SK-N-SH (cell line): ENCODE measurements around the gene LMTK2. TPM values are rescaled to one million over a fixed set of nuclear protein-coding genes. Genes with fewer than 3 reads are reported as not detected.

ENCODE experiments used
- CTCF ChIA-PET: fragments of 300-600, 350-600 bp; formaldehyde crosslinking; extraction: SDS; loops from one replicate; lab custom pipeline; 2021; lab: Yijun Ruan, JAX
- POLR2A ChIA-PET: fragments of 350-600 bp; sonication (Branson Sonifier 250); formaldehyde crosslinking; extraction: SDS; loops from one replicate; lab custom pipeline; 2020; ENCODE audit warnings: antibody characterized with exemption, inconsistent platforms; lab: Yijun Ruan, JAX
- DNase-seq: peaks from one replicate; pipeline ENCODE4 v3.0.0; 2012
- H2AFZ ChIP-seq: fragments of 200-600 bp; sonication (generic); 2 replicates; pipeline ENCODE4 v1.8.1; 2016; ENCODE audit warnings: antibody characterized with exemption, mild to moderate bottlenecking, low read depth
- H3F3A ChIP-seq: fragments of 200-600 bp; sonication (generic); replicated peaks from 2 replicates; pipeline ENCODE3; 2016; ENCODE audit warnings: antibody characterized with exemption, mild to moderate bottlenecking; ENCODE audit not compliant: insufficient read depth
- H3K27ac ChIP-seq, 2 experiments: fragments of 200-500 bp in 1 of 2; fragments of 200-600 bp in 1 of 2; sonication (Bioruptor generic) in 1 of 2; sonication (generic), shearing (Covaris generic) in 1 of 2; 2 replicates each; pipeline versions ENCODE4 v1.5.1 to v1.6.1; 2014 to 2016; ENCODE audit warnings: low read depth in 2 of 2, inconsistent platforms in 1 of 2, low read length in 1 of 2, mild to moderate bottlenecking in 1 of 2, mixed read lengths in 1 of 2
- H3K27me3 ChIP-seq: fragments of 200-600 bp; sonication (generic), shearing (Covaris generic); 2 replicates; pipeline ENCODE4 v1.6.1; 2016; ENCODE audit warnings: mixed run types; ENCODE audit not compliant: insufficient read depth
- H3K36me3 ChIP-seq, 2 experiments: fragments of 200-500 bp in 1 of 2; fragments of 200-600 bp in 1 of 2; sonication (Bioruptor generic) in 1 of 2; sonication (generic) in 1 of 2; replicated peaks in 1 of 2; 2 replicates each; pipeline versions ENCODE3 to v1.5.1; 2014 to 2016; ENCODE audit warnings: low read length in 1 of 2, mild to moderate bottlenecking in 1 of 2; ENCODE audit not compliant: insufficient read depth in 2 of 2, control insufficient read depth in 1 of 2
- H3K4me1 ChIP-seq, 2 experiments: fragments of 200-500 bp in 1 of 2; fragments of 200-600 bp in 1 of 2; sonication (Bioruptor generic) in 1 of 2; sonication (generic), shearing (Covaris generic) in 1 of 2; 2 replicates each; pipeline versions ENCODE4 v1.5.1 to v1.6.1; 2014 to 2016; ENCODE audit warnings: low read depth in 1 of 2, low read length in 1 of 2, mixed run types in 1 of 2; ENCODE audit not compliant: insufficient read depth in 2 of 2, control insufficient read depth in 1 of 2
- H3K4me2 ChIP-seq: fragments of 200-600 bp; sonication (generic), shearing (Covaris generic); 2 replicates; pipeline ENCODE4 v1.6.1; 2017; ENCODE audit warnings: mixed run types
- H3K4me3 ChIP-seq, 2 experiments: fragments of 200-500 bp in 1 of 2; fragments of 200-600 bp in 1 of 2; sonication (Bioruptor generic) in 1 of 2; sonication (generic), shearing (Covaris generic) in 1 of 2; 2 replicates each; pipeline versions ENCODE4 v1.5.1 to v1.8.1; 2014 to 2016; ENCODE audit warnings: low read depth in 2 of 2, inconsistent platforms in 1 of 2, low read length in 1 of 2, mild to moderate bottlenecking in 1 of 2, mixed read lengths in 1 of 2, moderate library complexity in 1 of 2
- H3K79me2 ChIP-seq: fragments of 200-600 bp; sonication (generic); 2 replicates; pipeline ENCODE4 v1.8.1; 2017; ENCODE audit warnings: mild to moderate bottlenecking; ENCODE audit not compliant: insufficient read depth
- H3K9ac ChIP-seq: fragments of 200-600 bp; sonication (generic); 2 replicates; pipeline ENCODE4 v1.6.1; 2017; ENCODE audit warnings: mixed run types
- H3K9me2 ChIP-seq: fragments of 200-600 bp; sonication (generic); 2 replicates; pipeline ENCODE4 v1.6.1; 2017; ENCODE audit warnings: mixed run types
- H3K9me3 ChIP-seq: fragments of 200-600 bp; sonication (generic); 2 replicates; pipeline ENCODE4 v1.6.1; 2017; ENCODE audit warnings: mixed run types, mild to moderate bottlenecking, moderate library complexity
- H4K20me1 ChIP-seq: fragments of 200-600 bp; sonication (generic); 2 replicates; pipeline ENCODE4 v1.6.1; 2017; ENCODE audit warnings: mild to moderate bottlenecking, mixed run types; ENCODE audit not compliant: insufficient read depth
- EP300 ChIP-seq, 2 experiments: IDR thresholded peaks; 2 replicates each; pipeline versions ENCODE4 v1.4.0 to v1.6.1; 2012; ENCODE audit warnings: borderline replicate concordance in 1 of 2, low read depth in 1 of 2, low read length in 1 of 2
- EZH2phosphoT487 ChIP-seq: fragments of 200-600 bp; sonication (generic); IDR thresholded peaks from 2 replicates; pipeline ENCODE4 v1.6.1; 2017; ENCODE audit warnings: low read depth, mixed run types, mild to moderate bottlenecking, antibody characterized with exemption, moderate library complexity, borderline replicate concordance
- FOXJ3 ChIP-seq: sonication (generic); formaldehyde crosslinking; IDR thresholded peaks from 2 replicates; pipeline ENCODE4 v1.5.1; 2020; ENCODE audit warnings: mild to moderate bottlenecking, missing genetic modification reagents
- FOXM1 ChIP-seq: IDR thresholded peaks from 2 replicates; pipeline ENCODE4 v1.4.0; 2012; ENCODE audit warnings: low read depth, mild to moderate bottlenecking
- GATA2 ChIP-seq: sonication (generic); formaldehyde crosslinking; IDR thresholded peaks from 2 replicates; pipeline ENCODE4 v1.5.0; 2020; ENCODE audit warnings: mild to moderate bottlenecking, missing genetic modification reagents
- MEF2A ChIP-seq: IDR thresholded peaks from 2 replicates; pipeline ENCODE4 v1.4.0; 2012; ENCODE audit warnings: low read depth, borderline replicate concordance
- NFIC ChIP-seq: IDR thresholded peaks from 2 replicates; pipeline ENCODE4 v1.4.0; 2012; ENCODE audit warnings: borderline replicate concordance
- NRF1 ChIP-seq: IDR thresholded peaks from 2 replicates; pipeline ENCODE4 v1.6.1; 2012; ENCODE audit warnings: low read depth, mild to moderate bottlenecking, low read length
- POLR2AphosphoS5 ChIP-seq: IDR thresholded peaks from 2 replicates; pipeline ENCODE4 v1.6.1; 2012; ENCODE audit warnings: low read depth, low read length
- RAD21 ChIP-seq: IDR thresholded peaks from 2 replicates; pipeline ENCODE4 v1.6.1; 2012; ENCODE audit warnings: mild to moderate bottlenecking, low read length
- RCOR1 ChIP-seq: fragments of 150-350 bp; IDR thresholded peaks from 2 replicates; pipeline ENCODE4 v1.6.1; 2017; ENCODE audit warnings: antibody characterized with exemption, low read length
- RXRA ChIP-seq: IDR thresholded peaks from 2 replicates; pipeline ENCODE4 v1.4.0; 2012; ENCODE audit warnings: low read depth, mild to moderate bottlenecking, borderline replicate concordance
- SIN3A ChIP-seq: IDR thresholded peaks from 2 replicates; pipeline ENCODE4 v1.6.1; 2012; ENCODE audit warnings: low read depth, mild to moderate bottlenecking, low read length, moderate library complexity, borderline replicate concordance
- SMC3 ChIP-seq: IDR thresholded peaks from 2 replicates; pipeline ENCODE4 v1.6.1; 2012; ENCODE audit warnings: low read depth, low read length, improper control_type of control experiment
- TEAD4 ChIP-seq: IDR thresholded peaks from 2 replicates; pipeline ENCODE4 v1.4.0; 2012; ENCODE audit warnings: mild to moderate bottlenecking, borderline replicate concordance; ENCODE audit not compliant: insufficient read depth
- YY1 ChIP-seq: IDR thresholded peaks from 2 replicates; pipeline ENCODE4 v1.4.0; 2012; ENCODE audit warnings: low read depth, mild to moderate bottlenecking
- WGBS: methylation state at CpG from one replicate; pipeline ENCODE4 v1.1.6; 2017; ENCODE audit warnings: low lambda C conversion rate; 5-methylcytosine and 5-hydroxymethylcytosine counted together
- polyA plus RNA-seq, 3 experiments: library from polyadenylated mRNA; depleted of rRNA; stranded (reverse); fragments of >200 nt; gene quantifications; 2 replicates each; pipeline ENCODE4 v1.2.3, GENCODE V29; 2012
- TF ChIP-seq, protein P1 (sequence below): IDR thresholded peaks from 2 replicates; pipeline ENCODE4 v1.4.0; 2012; ENCODE audit warnings: low read depth
- TF ChIP-seq, protein P2 (sequence below): fragments of 150-350 bp; IDR thresholded peaks from 2 replicates; pipeline ENCODE4 v1.6.1; 2016; ENCODE audit warnings: mild to moderate bottlenecking, low read depth, low read length
- TF ChIP-seq, protein P3 (sequence below): IDR thresholded peaks from 2 replicates; pipeline ENCODE4 v1.6.1; 2012; ENCODE audit warnings: mild to moderate bottlenecking, low read depth, low read length, moderate library complexity
- TF ChIP-seq, protein P4 (sequence below): fragments of 200-600 bp; sonication (generic); IDR thresholded peaks from 2 replicates; pipeline ENCODE4 v1.6.1; 2017; ENCODE audit warnings: antibody characterized with exemption, mild to moderate bottlenecking, moderate library complexity
- TF ChIP-seq, protein P5 (sequence below): IDR thresholded peaks from 2 replicates; pipeline ENCODE4 v1.4.0; 2012; ENCODE audit warnings: low read depth, borderline replicate concordance
- TF ChIP-seq, protein P6 (sequence below): fragments of 150-350 bp; IDR thresholded peaks from 2 replicates; pipeline ENCODE4 v1.6.1; 2017; ENCODE audit warnings: antibody characterized with exemption, low read length, low read depth, borderline replicate concordance

The LMTK2 gene
- polyA plus RNA-seq, 1 of the 3 experiments (the other 2 are of a cell fraction), result 9.0 TPM

DNA sequence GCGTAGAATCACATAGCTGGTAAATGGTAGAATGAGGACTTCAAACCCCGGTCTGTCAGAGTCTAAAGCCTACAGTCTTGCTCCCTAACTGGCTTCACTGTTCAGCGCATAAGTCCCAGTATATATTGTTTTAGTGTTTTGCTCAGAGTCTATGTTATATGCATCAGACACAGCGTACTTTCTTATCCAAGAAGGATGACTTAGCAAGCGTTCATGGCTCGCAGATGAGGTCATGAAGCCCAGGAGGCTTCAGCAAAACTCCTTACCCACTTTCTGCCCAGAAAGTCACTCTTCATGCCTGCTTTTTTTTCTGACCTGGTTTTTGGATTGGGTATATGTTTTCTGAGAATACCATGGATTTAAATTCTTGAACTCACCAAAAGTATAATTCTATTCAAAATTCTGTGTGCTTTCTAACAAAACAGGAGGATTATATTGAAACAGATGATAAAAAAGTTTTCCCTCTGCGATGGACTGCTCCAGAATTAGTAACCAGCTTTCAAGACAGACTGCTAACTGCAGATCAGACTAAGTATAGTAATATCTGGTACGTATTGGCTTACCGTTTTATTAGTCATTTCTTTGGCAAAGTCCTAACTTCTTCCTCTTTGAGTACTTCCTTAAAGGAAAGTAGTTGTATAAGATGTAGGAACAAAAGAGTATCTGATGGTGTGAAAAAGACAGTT is 79.9 kb downstream of the LMTK2 start:
- Histone ChIP-seq H4K20me1 (no peaks in the 10 kb centered on the region), H3K9ac (peak overlapping the region; percentile 58), H3K79me2 (no peaks in the 10 kb centered on the region), H3K4me1 (peaks cover 0 to 4% of the 10 kb centered on the region in 2 experiments; a peak in 1 of 4 replicates), H3K9me2 (no peaks in the 10 kb centered on the region), H3K27me3 (no peaks in the 10 kb centered on the region), H3K27ac (peak overlapping the region in 1 of 2 experiments; percentile 89; a peak in 2 of 4 replicates), H3K4me3 (peak overlapping the region in 1 of 2 experiments; percentile 35; a peak in 2 of 4 replicates), H3K9me3 (no peaks in the 10 kb centered on the region), H2AFZ (peak overlapping the region; percentile 47), H3F3A (peaks cover 30% of the 10 kb centered on the region), H3K36me3 (peaks cover 5 to 10% of the 10 kb centered on the region in 2 experiments), H3K4me2 (peak overlapping the region; percentile 50)
- ChIA-PET CTCF (interaction anchor here (1.0 to 6.7 kb wide), 5 partner anchors 9 to 165 kb away, joined by 3 to 36 read pairs (median 4); no protein-coding TSS in a partner anchor), POLR2A (interaction anchor here (0.6 kb wide), 1 partner anchor 110 kb away, joined by 4 read pairs; no protein-coding TSS in a partner anchor)
- WGBS, result 57% methylated on average over 9 of the region's 9 CpGs
- no peak for DNase-seq
- TF ChIP-seq GATA2 (CRISPR knock-in tag), result no peak
- no peak for TF ChIP-seq POLR2AphosphoS5
- peak; percentile 58; the same call in 1 of the 2 replicates for TF ChIP-seq MEF2A
- no peak for TF ChIP-seq SIN3A
- TF ChIP-seq YY1, result no peak
- no peak for TF ChIP-seq RCOR1
- no peak for TF ChIP-seq RAD21
- TF ChIP-seq, protein P1, sequence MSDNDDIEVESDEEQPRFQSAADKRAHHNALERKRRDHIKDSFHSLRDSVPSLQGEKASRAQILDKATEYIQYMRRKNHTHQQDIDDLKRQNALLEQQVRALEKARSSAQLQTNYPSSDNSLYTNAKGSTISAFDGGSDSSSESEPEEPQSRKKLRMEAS, result no peak
- no peak for TF ChIP-seq NRF1
- TF ChIP-seq, protein P2, sequence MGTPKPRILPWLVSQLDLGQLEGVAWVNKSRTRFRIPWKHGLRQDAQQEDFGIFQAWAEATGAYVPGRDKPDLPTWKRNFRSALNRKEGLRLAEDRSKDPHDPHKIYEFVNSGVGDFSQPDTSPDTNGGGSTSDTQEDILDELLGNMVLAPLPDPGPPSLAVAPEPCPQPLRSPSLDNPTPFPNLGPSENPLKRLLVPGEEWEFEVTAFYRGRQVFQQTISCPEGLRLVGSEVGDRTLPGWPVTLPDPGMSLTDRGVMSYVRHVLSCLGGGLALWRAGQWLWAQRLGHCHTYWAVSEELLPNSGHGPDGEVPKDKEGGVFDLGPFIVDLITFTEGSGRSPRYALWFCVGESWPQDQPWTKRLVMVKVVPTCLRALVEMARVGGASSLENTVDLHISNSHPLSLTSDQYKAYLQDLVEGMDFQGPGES, result no peak
- TF ChIP-seq EZH2phosphoT487, result no peak
- TF ChIP-seq FOXJ3 (CRISPR knock-in tag), result no peak
- peak in 1 of 2 experiments; percentile 54; a peak in 1 of 4 replicates for TF ChIP-seq EP300 (IDR thresholded peaks at IDR 0.05; ENCODE audit: borderline replicate concordance in 1 of 2, low read depth in 1 of 2, low read length in 1 of 2)
- TF ChIP-seq, protein P3, sequence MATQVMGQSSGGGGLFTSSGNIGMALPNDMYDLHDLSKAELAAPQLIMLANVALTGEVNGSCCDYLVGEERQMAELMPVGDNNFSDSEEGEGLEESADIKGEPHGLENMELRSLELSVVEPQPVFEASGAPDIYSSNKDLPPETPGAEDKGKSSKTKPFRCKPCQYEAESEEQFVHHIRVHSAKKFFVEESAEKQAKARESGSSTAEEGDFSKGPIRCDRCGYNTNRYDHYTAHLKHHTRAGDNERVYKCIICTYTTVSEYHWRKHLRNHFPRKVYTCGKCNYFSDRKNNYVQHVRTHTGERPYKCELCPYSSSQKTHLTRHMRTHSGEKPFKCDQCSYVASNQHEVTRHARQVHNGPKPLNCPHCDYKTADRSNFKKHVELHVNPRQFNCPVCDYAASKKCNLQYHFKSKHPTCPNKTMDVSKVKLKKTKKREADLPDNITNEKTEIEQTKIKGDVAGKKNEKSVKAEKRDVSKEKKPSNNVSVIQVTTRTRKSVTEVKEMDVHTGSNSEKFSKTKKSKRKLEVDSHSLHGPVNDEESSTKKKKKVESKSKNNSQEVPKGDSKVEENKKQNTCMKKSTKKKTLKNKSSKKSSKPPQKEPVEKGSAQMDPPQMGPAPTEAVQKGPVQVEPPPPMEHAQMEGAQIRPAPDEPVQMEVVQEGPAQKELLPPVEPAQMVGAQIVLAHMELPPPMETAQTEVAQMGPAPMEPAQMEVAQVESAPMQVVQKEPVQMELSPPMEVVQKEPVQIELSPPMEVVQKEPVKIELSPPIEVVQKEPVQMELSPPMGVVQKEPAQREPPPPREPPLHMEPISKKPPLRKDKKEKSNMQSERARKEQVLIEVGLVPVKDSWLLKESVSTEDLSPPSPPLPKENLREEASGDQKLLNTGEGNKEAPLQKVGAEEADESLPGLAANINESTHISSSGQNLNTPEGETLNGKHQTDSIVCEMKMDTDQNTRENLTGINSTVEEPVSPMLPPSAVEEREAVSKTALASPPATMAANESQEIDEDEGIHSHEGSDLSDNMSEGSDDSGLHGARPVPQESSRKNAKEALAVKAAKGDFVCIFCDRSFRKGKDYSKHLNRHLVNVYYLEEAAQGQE, result no peak
- TF ChIP-seq FOXM1, result no peak
- TF ChIP-seq, protein P4, sequence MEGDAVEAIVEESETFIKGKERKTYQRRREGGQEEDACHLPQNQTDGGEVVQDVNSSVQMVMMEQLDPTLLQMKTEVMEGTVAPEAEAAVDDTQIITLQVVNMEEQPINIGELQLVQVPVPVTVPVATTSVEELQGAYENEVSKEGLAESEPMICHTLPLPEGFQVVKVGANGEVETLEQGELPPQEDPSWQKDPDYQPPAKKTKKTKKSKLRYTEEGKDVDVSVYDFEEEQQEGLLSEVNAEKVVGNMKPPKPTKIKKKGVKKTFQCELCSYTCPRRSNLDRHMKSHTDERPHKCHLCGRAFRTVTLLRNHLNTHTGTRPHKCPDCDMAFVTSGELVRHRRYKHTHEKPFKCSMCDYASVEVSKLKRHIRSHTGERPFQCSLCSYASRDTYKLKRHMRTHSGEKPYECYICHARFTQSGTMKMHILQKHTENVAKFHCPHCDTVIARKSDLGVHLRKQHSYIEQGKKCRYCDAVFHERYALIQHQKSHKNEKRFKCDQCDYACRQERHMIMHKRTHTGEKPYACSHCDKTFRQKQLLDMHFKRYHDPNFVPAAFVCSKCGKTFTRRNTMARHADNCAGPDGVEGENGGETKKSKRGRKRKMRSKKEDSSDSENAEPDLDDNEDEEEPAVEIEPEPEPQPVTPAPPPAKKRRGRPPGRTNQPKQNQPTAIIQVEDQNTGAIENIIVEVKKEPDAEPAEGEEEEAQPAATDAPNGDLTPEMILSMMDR, result no peak
- TF ChIP-seq, protein P5, sequence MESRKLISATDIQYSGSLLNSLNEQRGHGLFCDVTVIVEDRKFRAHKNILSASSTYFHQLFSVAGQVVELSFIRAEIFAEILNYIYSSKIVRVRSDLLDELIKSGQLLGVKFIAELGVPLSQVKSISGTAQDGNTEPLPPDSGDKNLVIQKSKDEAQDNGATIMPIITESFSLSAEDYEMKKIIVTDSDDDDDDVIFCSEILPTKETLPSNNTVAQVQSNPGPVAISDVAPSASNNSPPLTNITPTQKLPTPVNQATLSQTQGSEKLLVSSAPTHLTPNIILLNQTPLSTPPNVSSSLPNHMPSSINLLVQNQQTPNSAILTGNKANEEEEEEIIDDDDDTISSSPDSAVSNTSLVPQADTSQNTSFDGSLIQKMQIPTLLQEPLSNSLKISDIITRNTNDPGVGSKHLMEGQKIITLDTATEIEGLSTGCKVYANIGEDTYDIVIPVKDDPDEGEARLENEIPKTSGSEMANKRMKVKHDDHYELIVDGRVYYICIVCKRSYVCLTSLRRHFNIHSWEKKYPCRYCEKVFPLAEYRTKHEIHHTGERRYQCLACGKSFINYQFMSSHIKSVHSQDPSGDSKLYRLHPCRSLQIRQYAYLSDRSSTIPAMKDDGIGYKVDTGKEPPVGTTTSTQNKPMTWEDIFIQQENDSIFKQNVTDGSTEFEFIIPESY, result no peak
- TF ChIP-seq SMC3, result no peak
- peak; percentile 55; the same call in 1 of the 2 replicates for TF ChIP-seq RXRA
- TF ChIP-seq NFIC, result peak; percentile 36; the same call in 1 of the 2 replicates
- TF ChIP-seq, protein P6, sequence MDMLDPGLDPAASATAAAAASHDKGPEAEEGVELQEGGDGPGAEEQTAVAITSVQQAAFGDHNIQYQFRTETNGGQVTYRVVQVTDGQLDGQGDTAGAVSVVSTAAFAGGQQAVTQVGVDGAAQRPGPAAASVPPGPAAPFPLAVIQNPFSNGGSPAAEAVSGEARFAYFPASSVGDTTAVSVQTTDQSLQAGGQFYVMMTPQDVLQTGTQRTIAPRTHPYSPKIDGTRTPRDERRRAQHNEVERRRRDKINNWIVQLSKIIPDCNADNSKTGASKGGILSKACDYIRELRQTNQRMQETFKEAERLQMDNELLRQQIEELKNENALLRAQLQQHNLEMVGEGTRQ, result no peak
- TF ChIP-seq TEAD4, result no peak
